Peyer's patch (tissue), 4 donors: ENCODE measurements around the gene PRKCA. TPM values are rescaled to one million over a fixed set of nuclear protein-coding genes. Genes with fewer than 3 reads are reported as not detected.

Experiments used
- DNase-seq, 3 donors: peaks; one replicate each; pipeline ENCODE4 v3.0.0-alpha.2; 2017 to 2019
- H3K27ac ChIP-seq, 4 donors: fragments of 200-600 bp; sonication (generic); one replicate each; pipeline ENCODE4 v1.5.1; 2016 to 2019
- H3K27me3 ChIP-seq, 2 donors: fragments of 200-600 bp; sonication (generic); one replicate each; pipeline ENCODE4 v1.5.1; 2019
- H3K36me3 ChIP-seq, 3 donors: fragments of 200-600 bp; sonication (generic); one replicate each; pipeline ENCODE4 v1.5.1; 2016 to 2019
- H3K4me1 ChIP-seq, 4 donors: fragments of 200-600 bp; sonication (generic); one replicate each; pipeline ENCODE4 v1.5.1; 2016 to 2019
- H3K4me3 ChIP-seq, 4 donors: fragments of 200-600 bp; sonication (generic); 1 replicate in 3 of 4; 2 replicates in 1 of 4; pipeline ENCODE4 v1.5.1; 2016 to 2019; ENCODE audit warnings: mild to moderate bottlenecking in 1 of 4
- H3K9me3 ChIP-seq, 4 donors: fragments of 200-600 bp; sonication (generic); one replicate each; pipeline ENCODE4 v1.5.1; 2016 to 2019; ENCODE audit warnings: mild to moderate bottlenecking in 1 of 4
- POLR2A ChIP-seq, 2 donors: fragments of 450-650 bp; IDR thresholded peaks; one replicate each; pipeline ENCODE4 v1.5.1; 2017; ENCODE audit warnings: antibody characterized with exemption in 2 of 2, mild to moderate bottlenecking in 2 of 2, moderate library complexity in 2 of 2
- total RNA-seq, 4 donors: library from RNA; depleted of rRNA; stranded (reverse); fragments of >200 nt; gene quantifications; one replicate each; pipeline ENCODE4 v1.1.0, GENCODE V29; 2016
- TF ChIP-seq, protein P1 (sequence below), 6 experiments: fragments of 450-650 bp in 4 of 6; fragments of 200-600 bp in 2 of 6; sonication (generic) in 1 of 6; IDR thresholded peaks; one replicate each; pipeline ENCODE4 v1.5.1; 2017 to 2019; ENCODE audit warnings: antibody characterized with exemption in 6 of 6, mild to moderate bottlenecking in 3 of 6, moderate library complexity in 1 of 6

Gene PRKCA
- total RNA-seq, 4 donors from 2014 or later: 32.2 to 47.0 (median 43.5) TPM

DNA sequence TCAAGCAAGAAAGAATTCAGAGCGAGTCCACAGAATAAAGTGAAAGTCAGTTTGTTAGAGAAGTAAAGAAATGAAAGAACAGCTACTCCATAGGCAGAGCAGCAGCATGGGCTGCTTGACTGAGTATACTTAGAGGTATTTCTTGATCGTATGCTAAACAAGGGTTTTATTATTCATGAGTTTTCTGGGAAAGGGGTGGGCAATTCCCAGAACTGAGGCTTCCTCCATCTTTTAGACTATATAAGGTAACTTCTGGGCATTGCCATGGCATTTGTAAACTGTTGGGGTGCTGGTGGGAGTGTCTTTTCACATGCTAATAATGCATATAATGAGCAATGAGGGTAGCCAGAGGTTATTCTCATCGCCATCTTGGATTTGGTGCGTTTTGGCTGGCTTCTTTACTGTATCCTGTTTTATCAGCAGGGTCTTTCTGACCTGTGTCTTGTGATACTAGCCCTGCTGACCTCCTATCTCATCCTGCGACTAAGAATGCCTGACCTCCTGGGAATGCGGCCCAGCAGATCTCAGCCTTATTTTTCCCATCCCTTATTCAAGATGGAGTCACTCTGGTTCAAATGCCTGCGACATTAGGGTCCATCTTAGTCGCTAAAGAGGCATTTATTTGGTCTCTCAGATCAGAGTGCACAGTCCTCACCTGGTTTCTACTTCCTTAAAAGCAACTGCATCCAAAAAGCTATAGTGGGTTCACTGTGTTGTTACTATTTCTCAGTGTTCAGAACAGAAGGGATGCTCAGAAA is 432.0 kb downstream of the PRKCA start:
- Histone ChIP-seq H3K27me3 (no peaks in the 10 kb centered on the region), H3K27ac (no peak overlapping the region), H3K4me3 (no peak overlapping the region), H3K9me3 (no peaks in the 10 kb centered on the region), H3K4me1 (no peaks in the 10 kb centered on the region), H3K36me3 (peaks cover 0 to 44% (median 0%) of the 10 kb centered on the region in 3 donors)
- no peak for DNase-seq
- TF ChIP-seq, protein P1, sequence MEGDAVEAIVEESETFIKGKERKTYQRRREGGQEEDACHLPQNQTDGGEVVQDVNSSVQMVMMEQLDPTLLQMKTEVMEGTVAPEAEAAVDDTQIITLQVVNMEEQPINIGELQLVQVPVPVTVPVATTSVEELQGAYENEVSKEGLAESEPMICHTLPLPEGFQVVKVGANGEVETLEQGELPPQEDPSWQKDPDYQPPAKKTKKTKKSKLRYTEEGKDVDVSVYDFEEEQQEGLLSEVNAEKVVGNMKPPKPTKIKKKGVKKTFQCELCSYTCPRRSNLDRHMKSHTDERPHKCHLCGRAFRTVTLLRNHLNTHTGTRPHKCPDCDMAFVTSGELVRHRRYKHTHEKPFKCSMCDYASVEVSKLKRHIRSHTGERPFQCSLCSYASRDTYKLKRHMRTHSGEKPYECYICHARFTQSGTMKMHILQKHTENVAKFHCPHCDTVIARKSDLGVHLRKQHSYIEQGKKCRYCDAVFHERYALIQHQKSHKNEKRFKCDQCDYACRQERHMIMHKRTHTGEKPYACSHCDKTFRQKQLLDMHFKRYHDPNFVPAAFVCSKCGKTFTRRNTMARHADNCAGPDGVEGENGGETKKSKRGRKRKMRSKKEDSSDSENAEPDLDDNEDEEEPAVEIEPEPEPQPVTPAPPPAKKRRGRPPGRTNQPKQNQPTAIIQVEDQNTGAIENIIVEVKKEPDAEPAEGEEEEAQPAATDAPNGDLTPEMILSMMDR (IDR thresholded peaks at IDR 0.05): no peak
- TF ChIP-seq POLR2A (IDR thresholded peaks at IDR 0.05): no peak

DNA sequence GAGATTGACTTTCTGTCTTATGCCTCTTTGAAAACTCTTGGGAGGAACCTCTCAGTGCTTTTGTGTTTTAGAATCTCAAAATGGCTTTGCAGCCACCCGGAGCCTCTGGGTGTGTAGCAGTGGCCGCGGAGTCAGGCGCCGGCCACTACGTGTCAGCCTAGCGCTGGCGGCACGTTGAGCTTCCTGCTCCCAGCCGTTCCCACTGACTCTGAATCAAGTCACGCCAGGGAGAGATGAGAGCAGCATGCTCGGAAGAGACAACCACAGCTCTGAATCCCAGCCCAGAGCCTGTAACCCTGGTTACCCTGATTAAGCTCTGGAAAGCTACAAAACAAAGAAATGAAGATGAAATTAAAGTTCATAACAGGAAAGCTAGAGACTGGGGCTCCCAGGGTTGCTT is 435.1 kb downstream of the PRKCA start:
- Histone ChIP-seq H3K4me1 (no peaks in the 10 kb centered on the region), H3K36me3 (peaks cover 0 to 53% (median 0%) of the 10 kb centered on the region in 3 donors), H3K9me3 (no peaks in the 10 kb centered on the region), H3K4me3 (no peak overlapping the region), H3K27ac (no peak overlapping the region), H3K27me3 (no peaks in the 10 kb centered on the region)
- DNase-seq: no peak
- TF ChIP-seq POLR2A (IDR thresholded peaks at IDR 0.05): no peak
- TF ChIP-seq, protein P1 (IDR thresholded peaks at IDR 0.05): no peak

DNA sequence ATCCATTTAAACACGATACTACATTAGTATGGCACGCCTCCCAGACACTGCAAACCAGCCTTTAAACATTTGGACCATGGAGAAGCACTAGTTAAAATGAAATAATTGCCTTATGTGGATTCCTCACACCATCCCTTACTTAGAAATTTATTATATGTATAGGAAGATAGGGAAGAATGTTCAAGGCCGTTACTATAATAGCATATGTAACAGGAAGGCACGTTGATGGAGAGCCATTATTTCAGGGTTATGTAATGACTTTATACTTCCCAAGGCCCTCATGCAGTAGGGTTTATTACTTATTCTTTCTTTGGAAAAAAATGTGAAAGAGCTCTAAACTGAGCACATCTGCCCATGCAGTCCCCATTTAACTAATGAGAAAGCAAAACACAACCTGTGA is 435.9 kb downstream of the PRKCA start:
- H3K4me1 ChIP-seq: no peaks in the 10 kb centered on the region
- H3K27me3 ChIP-seq: no peaks in the 10 kb centered on the region
- no peaks in the 10 kb centered on the region for H3K9me3 ChIP-seq
- DNase-seq: no peak
- H3K27ac ChIP-seq: no peak overlapping the region
- TF ChIP-seq, protein P1 (IDR thresholded peaks at IDR 0.05): no peak
- TF ChIP-seq POLR2A (IDR thresholded peaks at IDR 0.05): no peak
- H3K36me3 ChIP-seq: peaks cover 0 to 55% (median 0%) of the 10 kb centered on the region in 3 donors
- H3K4me3 ChIP-seq: no peak overlapping the region

DNA sequence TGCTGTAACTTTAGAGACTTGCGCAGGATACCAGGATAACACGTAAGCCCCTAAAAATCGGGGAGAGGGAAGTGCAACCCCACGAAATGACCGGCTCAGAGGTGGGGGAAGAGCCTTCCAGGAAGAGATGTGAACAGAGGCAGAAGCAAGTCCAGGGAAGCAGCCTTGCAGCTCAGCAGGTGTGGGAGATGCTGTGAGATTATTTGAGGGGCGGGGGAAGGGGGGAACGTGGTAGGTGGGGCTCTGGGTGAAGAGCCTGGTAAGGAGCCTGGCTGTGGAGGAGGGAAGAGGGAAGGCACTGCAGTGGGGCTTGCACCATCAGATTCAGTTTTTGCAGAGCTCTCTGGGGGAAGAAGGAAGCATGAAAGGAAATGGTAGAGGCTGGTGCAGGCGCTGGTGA is 437.1 kb downstream of the PRKCA start:
- Histone ChIP-seq H3K9me3 (no peaks in the 10 kb centered on the region), H3K4me1 (no peaks in the 10 kb centered on the region), H3K4me3 (no peak overlapping the region), H3K27ac (no peak overlapping the region), H3K36me3 (peaks cover 0 to 63% (median 0%) of the 10 kb centered on the region in 3 donors), H3K27me3 (no peaks in the 10 kb centered on the region)
- no peak for TF ChIP-seq POLR2A (IDR thresholded peaks at IDR 0.05)
- TF ChIP-seq, protein P1 (IDR thresholded peaks at IDR 0.05): no peak
- DNase-seq: no peak

DNA sequence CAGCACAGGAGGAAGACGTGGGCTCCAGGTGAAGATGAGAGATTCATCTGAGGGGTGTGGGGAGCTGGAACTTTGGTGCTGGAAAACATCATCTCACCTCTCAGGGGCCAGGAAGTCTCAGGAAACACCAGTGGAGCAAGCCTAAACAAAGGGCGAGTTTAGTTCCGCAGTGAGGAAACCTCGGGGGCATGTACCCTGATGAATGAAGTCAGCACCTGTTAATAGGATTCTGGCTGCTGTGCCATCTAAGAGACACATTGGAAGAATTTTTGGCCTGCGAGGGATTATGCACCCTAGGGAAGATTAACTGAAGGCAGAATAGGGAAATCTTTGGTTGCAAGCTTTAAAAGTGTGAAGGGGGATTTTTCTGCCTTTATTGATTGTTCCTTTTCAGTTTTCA is 437.8 kb downstream of the PRKCA start:
- H3K36me3 ChIP-seq: peaks cover 0 to 66% (median 0%) of the 10 kb centered on the region in 3 donors
- DNase-seq: no peak

More for the DNA sequence above, 437.8 kb downstream of the PRKCA start:
- Histone ChIP-seq H3K4me3 (no peak overlapping the region), H3K27me3 (no peaks in the 10 kb centered on the region), H3K4me1 (no peaks in the 10 kb centered on the region), H3K27ac (no peak overlapping the region), H3K9me3 (no peaks in the 10 kb centered on the region)
- TF ChIP-seq, protein P1 (IDR thresholded peaks at IDR 0.05): no peak
- TF ChIP-seq POLR2A (IDR thresholded peaks at IDR 0.05): no peak
